ENCODE results near the gene ATP6V0E1. TPM values are rescaled to one million over a fixed set of nuclear protein-coding genes. Genes with fewer than 3 reads are reported as not detected.

Gene ATP6V0E1
- total and polyA plus RNA-seq, 2 of the 8 experiments (the other 6 are each of a cell fraction or from before 2014, with no cell fraction given): 108 to 134 TPM

GRCh38 chr5:173025651-173026050 lies 42.1 kb downstream of the ATP6V0E1 start (continued):
- no peak for TF ChIP-seq NRF1 (IDR thresholded peaks at IDR 0.05; ENCODE audit: low read depth, low read length)
- TF ChIP-seq EP300 (IDR thresholded peaks at IDR 0.05; ENCODE audit: borderline replicate concordance in 1 of 2, low read depth in 2 of 2, low read length in 2 of 2): no peak
- no peak for TF ChIP-seq MAFK (IDR thresholded peaks at IDR 0.05; ENCODE audit: low read depth, low read length)
